HG03439 (cell line): Measurements from ENCODE around the gene NSG1.

ENCODE experiments used
- ATAC-seq: cut with Tn5 transposase; IDR thresholded peaks from one replicate; pipeline ENCODE4 v1.9.1; 2021; ENCODE audit warnings: mild to moderate bottlenecking, moderate library complexity; ENCODE audit not compliant: unreplicated experiment

NSG1 gene

GRCh38 chr4:4395371-4395770, 8.5 kb downstream of the NSG1 start:
- ATAC-seq: no peak

- no peak for ATAC-seq
Observed at GRCh38 chr4:4395849-4396627, 9.1 kb downstream of the NSG1 start.

GRCh38 chr4:4396628-4397440, 9.9 kb downstream of the NSG1 start:
- ATAC-seq: no peak

- no peak for ATAC-seq
Observed at GRCh38 chr4:4397441-4397819, 10.5 kb downstream of the NSG1 start.

GRCh38 chr4:4398430-4398829, 11.5 kb downstream of the NSG1 start:
- no peak for ATAC-seq

- ATAC-seq: no peak
Observed at GRCh38 chr4:4401036-4401435, 14.1 kb downstream of the NSG1 start.

GRCh38 chr4:4402966-4403365, 16.1 kb downstream of the NSG1 start:
- ATAC-seq: no peak

GRCh38 chr4:4405358-4405962, 18.6 kb downstream of the NSG1 start:
- ATAC-seq: no peak

- no peak for ATAC-seq
Observed at GRCh38 chr4:4406455-4407298, 19.8 kb downstream of the NSG1 start.

GRCh38 chr4:4407299-4408131, 20.6 kb downstream of the NSG1 start:
- ATAC-seq: no peak

- ATAC-seq: no peak
Observed at GRCh38 chr4:4408132-4408523, 21.2 kb downstream of the NSG1 start.

GRCh38 chr4:4408576-4409335, 21.9 kb downstream of the NSG1 start:
- ATAC-seq: no peak

- no peak for ATAC-seq
Observed at GRCh38 chr4:4409416-4410115, 22.7 kb downstream of the NSG1 start.

GRCh38 chr4:4410271-4410670, 23.4 kb downstream of the NSG1 start:
- ATAC-seq: no peak

GRCh38 chr4:4411906-4412305, 25.0 kb downstream of the NSG1 start:
- no peak for ATAC-seq

- ATAC-seq: no peak
Observed at GRCh38 chr4:4412641-4413372, 25.9 kb downstream of the NSG1 start.

- ATAC-seq: no peak
Observed at GRCh38 chr4:4413373-4413725, 26.4 kb downstream of the NSG1 start.

- ATAC-seq: no peak
Observed at GRCh38 chr4:4413806-4414205, 26.9 kb downstream of the NSG1 start.
